Stomach (tissue), 9 donors: ENCODE measurements around the gene LRRC3. TPM values are rescaled to one million over a fixed set of nuclear protein-coding genes. Genes with fewer than 3 reads are reported as not detected.

ENCODE experiments used
- DNase-seq, 2 donors: peaks; one replicate each; pipeline versions ENCODE4 v3.0.0 to v3.0.0-alpha.2; 2013 to 2019
- H3K27ac ChIP-seq, 5 donors: fragments of 200-600 bp in 4 of 5; sonication (generic) in 4 of 5; one replicate each; pipeline ENCODE4 v1.5.1; 2013 to 2019; ENCODE audit warnings: mild to moderate bottlenecking in 1 of 5, moderate library complexity in 1 of 5
- H3K27me3 ChIP-seq, 3 donors: fragments of 200-600 bp; sonication (generic); one replicate each; pipeline ENCODE4 v1.5.1; 2017 to 2019; ENCODE audit warnings: mixed run types in 1 of 3
- H3K36me3 ChIP-seq, 4 donors: fragments of 200-600 bp; sonication (generic); 1 replicate in 3 of 4; 2 replicates in 1 of 4; pipeline ENCODE4 v1.5.1; 2016 to 2019
- H3K4me1 ChIP-seq, 4 donors: fragments of 200-600 bp; sonication (generic); one replicate each; pipeline ENCODE4 v1.5.1; 2016 to 2019
- H3K4me3 ChIP-seq, 4 donors: fragments of 200-600 bp; sonication (generic) in 3 of 4; one replicate each; pipeline ENCODE4 v1.5.1; 2016 to 2019; ENCODE audit warnings: mild to moderate bottlenecking in 1 of 4
- H3K9me3 ChIP-seq, 4 donors: fragments of 200-600 bp; sonication (generic); one replicate each; pipeline ENCODE4 v1.5.1; 2016 to 2019
- EP300 ChIP-seq: sonication (generic); formaldehyde crosslinking; IDR thresholded peaks from one replicate; pipeline ENCODE4 v1.6.1; 2017; ENCODE audit warnings: antibody characterized with exemption
- POLR2A ChIP-seq, 4 donors: fragments of 450-650 bp; IDR thresholded peaks; one replicate each; pipeline ENCODE4 v1.6.1; 2016; ENCODE audit warnings: antibody characterized with exemption in 4 of 4, control low read depth in 2 of 4, mild to moderate bottlenecking in 1 of 4, moderate library complexity in 1 of 4
- POLR2AphosphoS5 ChIP-seq, 3 donors: sonication (generic); formaldehyde crosslinking; IDR thresholded peaks; one replicate each; pipeline ENCODE4 v1.6.1; 2016; ENCODE audit warnings: antibody characterized with exemption in 3 of 3
- WGBS, 5 donors: extraction: QIAGEN DNeasy Blood & Tissue Kit in 3 of 5; methylation state at CpG; one replicate each; pipeline versions ENCODE4 v1.1.5 to v1.1.7; 2013 to 2018; 5-methylcytosine and 5-hydroxymethylcytosine counted together
- intact Hi-C: fragments of 100-400 bp; cut with DNase I; formaldehyde crosslinking; loops from one replicate; pipeline ENCODE4 v1.15.1; 2023; ENCODE audit warnings: low total_unique reads
- polyA plus RNA-seq, 3 donors: library from polyadenylated mRNA; stranded (reverse); fragments of 200-250 nt; gene quantifications; one replicate each; pipeline ENCODE4 v1.2.3, GENCODE V29; 2013
- total RNA-seq, 5 donors: library from RNA; depleted of rRNA; stranded (reverse); fragments of >200 nt; gene quantifications; one replicate each; pipeline versions ENCODE4 v1.1.0 to v1.2.3, GENCODE V29; 2014 to 2016
- TF ChIP-seq, protein P1 (sequence below), 7 experiments: fragments of 450-650 bp in 4 of 7; fragments of 200-600 bp in 3 of 7; sonication (generic) in 3 of 7; IDR thresholded peaks; one replicate each; pipeline ENCODE4 v1.5.1; 2016 to 2019; ENCODE audit warnings: antibody characterized with exemption in 7 of 7, control low read depth in 2 of 7, mild to moderate bottlenecking in 1 of 7
- donor health status: healthy with polysubstance abuse.
- donor health status: Bipolar disorder and iron deficiency.
- donor health status: healthy.

LRRC3 gene
- total and polyA plus RNA-seq, 8 donors, result 0.76 to 8.0 (median 1.5) TPM

- Histone ChIP-seq H3K9me3 (peaks cover 4 to 23% (median 16%) of the 10 kb centered on the region in 4 donors), H3K27ac (no peak overlapping the region), H3K36me3 (peaks cover 0 to 5% (median 0%) of the 10 kb centered on the region in 4 donors), H3K4me3 (no peak overlapping the region), H3K27me3 (peaks cover 0 to 52% (median 0%) of the 10 kb centered on the region in 3 donors), H3K4me1 (peaks cover 0 to 23% (median 18%) of the 10 kb centered on the region in 4 donors)
- no peak for DNase-seq
- TF ChIP-seq POLR2A (IDR thresholded peaks at IDR 0.05) (no peak), EP300 (no peak), POLR2AphosphoS5 (IDR thresholded peaks at IDR 0.05) (no peak)
- TF ChIP-seq, protein P1, sequence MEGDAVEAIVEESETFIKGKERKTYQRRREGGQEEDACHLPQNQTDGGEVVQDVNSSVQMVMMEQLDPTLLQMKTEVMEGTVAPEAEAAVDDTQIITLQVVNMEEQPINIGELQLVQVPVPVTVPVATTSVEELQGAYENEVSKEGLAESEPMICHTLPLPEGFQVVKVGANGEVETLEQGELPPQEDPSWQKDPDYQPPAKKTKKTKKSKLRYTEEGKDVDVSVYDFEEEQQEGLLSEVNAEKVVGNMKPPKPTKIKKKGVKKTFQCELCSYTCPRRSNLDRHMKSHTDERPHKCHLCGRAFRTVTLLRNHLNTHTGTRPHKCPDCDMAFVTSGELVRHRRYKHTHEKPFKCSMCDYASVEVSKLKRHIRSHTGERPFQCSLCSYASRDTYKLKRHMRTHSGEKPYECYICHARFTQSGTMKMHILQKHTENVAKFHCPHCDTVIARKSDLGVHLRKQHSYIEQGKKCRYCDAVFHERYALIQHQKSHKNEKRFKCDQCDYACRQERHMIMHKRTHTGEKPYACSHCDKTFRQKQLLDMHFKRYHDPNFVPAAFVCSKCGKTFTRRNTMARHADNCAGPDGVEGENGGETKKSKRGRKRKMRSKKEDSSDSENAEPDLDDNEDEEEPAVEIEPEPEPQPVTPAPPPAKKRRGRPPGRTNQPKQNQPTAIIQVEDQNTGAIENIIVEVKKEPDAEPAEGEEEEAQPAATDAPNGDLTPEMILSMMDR (IDR thresholded peaks at IDR 0.05), result no peak
- WGBS, 5 donors, result 93 to 95% (median 94%) methylated on average over 17 of the region's 17 CpGs
- intact Hi-C loops, result no loop called here
These were observed 39.1 kb downstream of the LRRC3 start for GRCh38 chr21:44494418-44494817.

DNA sequence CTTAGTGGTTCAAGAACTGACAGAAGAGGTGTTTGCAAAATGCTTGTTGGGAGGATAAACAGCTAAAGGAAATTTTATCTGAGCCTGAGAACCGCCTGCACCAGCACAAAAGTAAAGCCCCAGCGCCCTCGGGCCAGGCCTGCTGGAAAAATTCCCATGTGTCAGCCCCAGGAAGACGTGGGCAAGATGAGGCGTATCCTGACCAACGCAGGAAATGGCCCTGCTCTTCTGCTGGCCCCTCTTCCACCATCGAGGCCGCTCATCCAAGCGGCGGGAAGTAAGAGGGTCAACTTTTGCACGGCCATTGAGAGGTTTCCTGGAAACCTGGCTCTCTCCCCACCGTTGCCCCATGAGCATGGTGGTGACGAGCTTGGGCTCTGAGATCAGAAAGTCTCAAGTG is 39.6 kb downstream of the LRRC3 start:
- intact Hi-C loops, result no loop called here
- WGBS, 5 donors, result 77 to 92% (median 86%) methylated on average over 12 to 13 of the region's 13 CpGs
- no peak for DNase-seq
- peaks cover 0 to 57% (median 0%) of the 10 kb centered on the region in 3 donors for H3K27me3 ChIP-seq
- no peak overlapping the region for H3K4me3 ChIP-seq
- peaks cover 4 to 23% (median 16%) of the 10 kb centered on the region in 4 donors for H3K9me3 ChIP-seq
- H3K4me1 ChIP-seq, result peaks cover 0 to 23% (median 18%) of the 10 kb centered on the region in 4 donors
- peaks cover 0 to 5% (median 0%) of the 10 kb centered on the region in 4 donors for H3K36me3 ChIP-seq
- H3K27ac ChIP-seq, result no peak overlapping the region
- TF ChIP-seq POLR2A (IDR thresholded peaks at IDR 0.05) (no peak), EP300 (no peak), POLR2AphosphoS5 (IDR thresholded peaks at IDR 0.05) (no peak)
- TF ChIP-seq, protein P1 (IDR thresholded peaks at IDR 0.05), result no peak

DNA sequence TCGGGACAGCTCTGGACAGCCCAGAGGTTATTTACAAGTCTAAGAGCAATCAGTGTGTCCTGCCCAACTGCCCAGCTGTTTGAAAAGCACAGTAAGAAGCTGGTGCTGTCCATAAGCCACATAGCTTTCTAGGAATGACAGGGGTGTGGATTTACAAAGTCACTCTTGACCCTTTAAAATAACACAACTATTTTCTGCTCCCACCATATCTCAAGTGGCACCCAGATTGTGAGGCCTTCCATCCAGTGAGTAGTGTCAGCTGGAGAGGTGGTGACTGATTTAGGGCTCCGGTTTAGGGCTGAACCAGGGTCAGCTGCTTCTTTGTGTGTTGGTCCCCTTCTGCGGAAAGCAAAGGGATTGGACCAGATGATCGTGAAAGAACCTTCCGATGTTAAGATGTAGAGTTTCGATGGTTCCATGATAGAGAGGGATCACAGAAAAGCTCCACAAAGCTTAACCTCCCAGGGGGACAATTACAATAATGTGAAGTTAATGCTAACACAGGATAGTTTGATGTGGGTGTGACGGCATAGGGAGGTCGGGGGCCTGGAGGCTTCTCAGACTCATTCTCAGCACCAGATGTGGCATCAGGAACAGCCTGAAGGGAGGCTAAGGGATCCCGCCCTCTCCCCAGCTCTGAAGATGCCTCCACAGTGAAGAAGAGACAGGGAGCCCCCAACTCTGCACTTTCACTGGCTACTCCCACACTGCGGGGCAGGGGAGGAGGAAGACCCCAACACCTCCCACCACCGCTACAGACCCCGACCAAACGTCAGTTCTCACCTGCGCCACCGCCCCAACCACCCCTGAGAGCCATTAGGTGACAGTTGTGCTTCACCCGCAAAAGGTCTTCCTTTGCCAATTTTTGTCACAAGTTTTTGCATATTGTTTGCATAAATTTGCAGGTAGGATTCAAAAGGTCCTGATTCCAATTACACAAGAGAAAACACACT is 40.6 kb downstream of the LRRC3 start:
- intact Hi-C loops, result no loop called here
- TF ChIP-seq, protein P1 (IDR thresholded peaks at IDR 0.05), result no peak
- TF ChIP-seq POLR2AphosphoS5 (IDR thresholded peaks at IDR 0.05), result no peak
- no peak for TF ChIP-seq EP300
- no peak for TF ChIP-seq POLR2A (IDR thresholded peaks at IDR 0.05)
- Histone ChIP-seq H3K27me3 (peaks cover 0 to 63% (median 0%) of the 10 kb centered on the region in 3 donors), H3K4me3 (no peak overlapping the region), H3K27ac (no peak overlapping the region), H3K36me3 (no peaks in the 10 kb centered on the region), H3K9me3 (peaks cover 4 to 23% (median 16%) of the 10 kb centered on the region in 4 donors), H3K4me1 (peaks cover 0 to 23% (median 18%) of the 10 kb centered on the region in 4 donors)
- 85 to 93% (median 92%) methylated on average over 14 to 16 of the region's 16 CpGs for WGBS, 5 donors
- no peak for DNase-seq
